CD4-positive, alpha-beta memory T cell (primary cell): ENCODE results near the gene DEDD2. TPM values are rescaled to one million over a fixed set of nuclear protein-coding genes. Genes with fewer than 3 reads are reported as not detected.
A peak's percentile ranks its signal among the peaks of the same experiment; 100 is the strongest.

Experiments used
- CTCF ChIA-PET: fragments of 350-600 bp; sonication (Branson Sonifier 250); formaldehyde crosslinking; loops from one replicate; lab custom pipeline; 2021; ENCODE audit warnings: inconsistent platforms; ENCODE audit not compliant: partially characterized antibody; lab: Charles Lee
- POLR2A ChIA-PET: fragments of 350-600 bp; sonication (Branson Sonifier 250); formaldehyde crosslinking; loops from one replicate; lab custom pipeline; 2021; ENCODE audit not compliant: partially characterized antibody; lab: Charles Lee
- DNase-seq, 5 donors: peaks; one replicate each; pipeline versions ENCODE4 v3.0.0 to v3.0.0-alpha.2; 2020 to 2022; ENCODE audit warnings: mixed read lengths in 1 of 5
- H3K27ac ChIP-seq: one replicate; pipeline ENCODE4 v1.7.0; 2013; ENCODE audit warnings: low read depth, low read length
- H3K27me3 ChIP-seq: 2 replicates; pipeline ENCODE4 v1.7.0; 2013; ENCODE audit warnings: mild to moderate bottlenecking, low read length, moderate library complexity; ENCODE audit not compliant: insufficient read depth
- H3K36me3 ChIP-seq: 2 replicates; pipeline ENCODE4 v1.7.0; 2013; ENCODE audit warnings: mild to moderate bottlenecking, low read length, moderate library complexity; ENCODE audit not compliant: insufficient read depth
- H3K4me1 ChIP-seq: 2 replicates; pipeline ENCODE4 v1.7.0; 2013; ENCODE audit warnings: mild to moderate bottlenecking, low read length, moderate library complexity; ENCODE audit not compliant: insufficient read depth
- H3K4me3 ChIP-seq, 2 donors: one replicate each; pipeline ENCODE4 v1.7.0; 2013; ENCODE audit warnings: low read length in 2 of 2, mild to moderate bottlenecking in 1 of 2
- H3K9me3 ChIP-seq, 2 donors: one replicate each; pipeline ENCODE4 v1.7.0; 2013; ENCODE audit warnings: low read length in 2 of 2, control low read depth in 1 of 2; ENCODE audit not compliant: control insufficient read depth in 1 of 2
- H3K27ac Mint-ChIP-seq, 7 donors: one replicate each; pipeline ENCODE4 v1.8.0; 2020 to 2021; ENCODE audit warnings: mixed read lengths in 7 of 7, mild to moderate bottlenecking in 6 of 7, inconsistent platforms in 3 of 7, moderate library complexity in 3 of 7
- H3K27me3 Mint-ChIP-seq, 2 donors: one replicate each; pipeline ENCODE4 v1.8.0; 2020 to 2021; ENCODE audit warnings: mixed read lengths in 2 of 2
- H3K36me3 Mint-ChIP-seq, 2 donors: one replicate each; pipeline ENCODE4 v1.8.0; 2020 to 2021; ENCODE audit warnings: mixed read lengths in 2 of 2, inconsistent platforms in 1 of 2, mild to moderate bottlenecking in 1 of 2
- H3K4me1 Mint-ChIP-seq, 4 donors: one replicate each; pipeline ENCODE4 v1.8.0; 2020 to 2021; ENCODE audit warnings: mixed read lengths in 4 of 4, mild to moderate bottlenecking in 1 of 4
- H3K4me3 Mint-ChIP-seq, 8 donors: one replicate each; pipeline ENCODE4 v1.8.0; 2020 to 2021; ENCODE audit warnings: mixed read lengths in 8 of 8, mild to moderate bottlenecking in 7 of 8, moderate library complexity in 6 of 8, inconsistent platforms in 3 of 8
- H3K9me3 Mint-ChIP-seq, 8 donors: one replicate each; pipeline ENCODE4 v1.8.0; 2020 to 2021; ENCODE audit warnings: mixed read lengths in 8 of 8, mild to moderate bottlenecking in 5 of 8, inconsistent platforms in 3 of 8, moderate library complexity in 1 of 8
- intact Hi-C: fragments of 100-400 bp; cut with micrococcal nuclease; formaldehyde crosslinking; loops from one replicate; pipeline ENCODE4 v1.15.1; 2023
- polyA plus RNA-seq, 2 donors: library from polyadenylated mRNA; unstranded; fragments of 300-500 nt; fragmentation: Illumina TruSeq; gene quantifications; one replicate each; pipeline ENCODE4 v1.2.3, GENCODE V29; 2021
- total RNA-seq, 2 experiments: library from RNA; stranded (reverse); gene quantifications; one replicate each; pipeline ENCODE4 v1.2.3, GENCODE V29; 2021

The DEDD2 gene
- total and polyA plus RNA-seq, 4 experiments from 2014 or later: 68.4 to 162 (median 106) TPM

DNA sequence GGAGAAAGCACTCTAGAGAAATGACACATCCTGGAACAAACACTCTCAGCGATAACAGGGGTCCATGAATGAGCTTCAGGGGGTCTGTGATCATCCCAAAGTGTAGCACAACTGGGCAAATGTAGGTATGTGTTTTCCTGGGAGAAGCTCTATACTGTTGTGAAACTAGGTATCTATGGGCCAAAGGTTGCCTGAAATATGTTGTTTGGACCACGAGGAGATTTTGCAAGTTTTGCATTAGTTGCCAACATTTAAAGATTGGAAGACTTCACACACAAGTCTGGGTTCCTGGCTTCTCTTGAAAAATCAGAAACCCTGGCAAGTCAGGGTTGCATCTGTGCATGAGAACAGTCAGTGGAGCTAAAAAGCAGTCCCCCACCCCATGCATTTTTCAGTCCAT, 58.6 kb downstream of the DEDD2 start:
- POLR2A ChIA-PET: no interaction called here
- H3K27ac ChIP-seq: no peak overlapping the region
- intact Hi-C loops: no loop called here
- no peaks in the 10 kb centered on the region for H3K36me3 ChIP-seq
- H3K36me3 Mint-ChIP-seq: peaks cover 0 to 3% of the 10 kb centered on the region in 2 donors
- H3K4me1 ChIP-seq: peaks cover 9% of the 10 kb centered on the region
- H3K4me3 Mint-ChIP-seq: no peak overlapping the region
- H3K27me3 Mint-ChIP-seq: no peaks in the 10 kb centered on the region
- peaks cover 0 to 1% (median 0%) of the 10 kb centered on the region in 8 donors for H3K9me3 Mint-ChIP-seq
- peaks cover 11 to 19% (median 15%) of the 10 kb centered on the region in 4 donors for H3K4me1 Mint-ChIP-seq
- no peak for DNase-seq
- H3K27me3 ChIP-seq: no peaks in the 10 kb centered on the region
- H3K4me3 ChIP-seq: no peak overlapping the region
- CTCF ChIA-PET: interaction anchor here (1.0 kb wide), 1 partner anchor 18 kb away, joined by 3 read pairs; no protein-coding TSS in a partner anchor
- H3K27ac Mint-ChIP-seq: no peak overlapping the region
- H3K9me3 ChIP-seq: no peaks in the 10 kb centered on the region

DNA sequence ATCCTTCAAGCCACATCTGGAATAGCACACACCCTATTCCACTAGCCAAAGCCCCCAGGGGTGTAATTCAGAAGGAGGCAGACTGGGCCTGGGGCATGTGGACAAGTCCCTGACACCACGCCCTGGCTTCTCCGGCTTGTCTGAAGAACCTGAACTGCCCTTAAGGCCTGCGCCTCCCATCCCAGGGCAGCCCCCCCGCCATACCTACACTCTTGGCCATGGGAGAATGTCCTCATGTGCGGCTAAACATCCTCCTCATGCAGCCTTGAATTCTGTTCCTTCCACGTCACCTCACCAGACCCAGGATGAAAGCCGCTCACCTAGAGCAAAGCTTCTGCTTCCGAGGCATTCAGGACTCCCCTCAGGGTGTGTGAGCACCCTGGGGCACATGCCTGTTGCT, 60.9 kb downstream of the DEDD2 start:
- no peak overlapping the region for H3K4me3 Mint-ChIP-seq
- Histone ChIP-seq H3K4me1 (peaks cover 9% of the 10 kb centered on the region), H3K36me3 (no peaks in the 10 kb centered on the region), H3K9me3 (no peaks in the 10 kb centered on the region), H3K27ac (no peak overlapping the region), H3K27me3 (no peaks in the 10 kb centered on the region), H3K4me3 (no peak overlapping the region)
- intact Hi-C loops: no loop called here
- CTCF ChIA-PET: interaction anchor here (1.6 kb wide), 1 partner anchor 19 kb away, joined by 3 read pairs; no protein-coding TSS in a partner anchor
- POLR2A ChIA-PET: interaction anchor here (0.7 kb wide), 1 partner anchor 10 kb away, joined by 3 read pairs; no protein-coding TSS in a partner anchor
- peaks cover 11 to 19% (median 16%) of the 10 kb centered on the region in 4 donors for H3K4me1 Mint-ChIP-seq
- peaks cover 0 to 1% (median 0%) of the 10 kb centered on the region in 8 donors for H3K9me3 Mint-ChIP-seq
- H3K27ac Mint-ChIP-seq: peak overlapping the region in 1 of 7 donors; percentile 48
- H3K36me3 Mint-ChIP-seq: peaks cover 0 to 7% of the 10 kb centered on the region in 2 donors
- peaks cover 0 to 2% of the 10 kb centered on the region in 2 donors for H3K27me3 Mint-ChIP-seq
- DNase-seq: no peak

DNA sequence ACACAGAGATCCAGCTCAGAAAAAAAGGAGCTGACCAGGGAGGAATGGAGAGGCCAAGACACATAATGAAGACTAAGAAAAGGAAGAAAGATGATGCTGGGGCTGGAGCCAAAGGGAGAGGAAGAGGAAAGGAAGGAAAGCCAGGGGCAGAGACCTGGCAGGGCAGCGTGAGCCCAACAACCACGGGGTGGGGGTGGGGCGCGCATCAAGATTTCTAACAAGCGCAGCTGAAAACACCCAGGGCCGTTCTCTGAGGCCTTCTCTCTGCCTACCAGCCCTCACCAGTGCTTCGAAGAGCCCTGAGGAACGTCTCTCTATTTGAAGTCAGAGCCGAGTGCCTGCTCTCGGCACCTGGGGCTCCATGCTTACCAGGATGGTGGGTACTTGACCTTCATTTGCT, 61.7 kb downstream of the DEDD2 start:
- Mint-ChIP-seq H3K4me1 (peaks cover 11 to 19% (median 16%) of the 10 kb centered on the region in 4 donors), H3K36me3 (peaks cover 0 to 7% of the 10 kb centered on the region in 2 donors), H3K9me3 (peaks cover 0 to 1% (median 0%) of the 10 kb centered on the region in 8 donors), H3K4me3 (no peak overlapping the region), H3K27ac (peak overlapping the region in 1 of 7 donors; percentile 53), H3K27me3 (peaks cover 0 to 2% of the 10 kb centered on the region in 2 donors)
- Histone ChIP-seq H3K4me1 (peaks cover 9% of the 10 kb centered on the region), H3K36me3 (no peaks in the 10 kb centered on the region), H3K9me3 (no peaks in the 10 kb centered on the region), H3K27ac (no peak overlapping the region), H3K27me3 (no peaks in the 10 kb centered on the region), H3K4me3 (no peak overlapping the region)
- no peak for DNase-seq
- CTCF ChIA-PET: interaction anchor here (1.6 to 1.8 kb wide), 2 partner anchors 18 to 23 kb away, joined by 3 to 4 read pairs; partner anchors contain the start of gene POU2F2
- POLR2A ChIA-PET: no interaction called here
- intact Hi-C loops: no loop called here

DNA sequence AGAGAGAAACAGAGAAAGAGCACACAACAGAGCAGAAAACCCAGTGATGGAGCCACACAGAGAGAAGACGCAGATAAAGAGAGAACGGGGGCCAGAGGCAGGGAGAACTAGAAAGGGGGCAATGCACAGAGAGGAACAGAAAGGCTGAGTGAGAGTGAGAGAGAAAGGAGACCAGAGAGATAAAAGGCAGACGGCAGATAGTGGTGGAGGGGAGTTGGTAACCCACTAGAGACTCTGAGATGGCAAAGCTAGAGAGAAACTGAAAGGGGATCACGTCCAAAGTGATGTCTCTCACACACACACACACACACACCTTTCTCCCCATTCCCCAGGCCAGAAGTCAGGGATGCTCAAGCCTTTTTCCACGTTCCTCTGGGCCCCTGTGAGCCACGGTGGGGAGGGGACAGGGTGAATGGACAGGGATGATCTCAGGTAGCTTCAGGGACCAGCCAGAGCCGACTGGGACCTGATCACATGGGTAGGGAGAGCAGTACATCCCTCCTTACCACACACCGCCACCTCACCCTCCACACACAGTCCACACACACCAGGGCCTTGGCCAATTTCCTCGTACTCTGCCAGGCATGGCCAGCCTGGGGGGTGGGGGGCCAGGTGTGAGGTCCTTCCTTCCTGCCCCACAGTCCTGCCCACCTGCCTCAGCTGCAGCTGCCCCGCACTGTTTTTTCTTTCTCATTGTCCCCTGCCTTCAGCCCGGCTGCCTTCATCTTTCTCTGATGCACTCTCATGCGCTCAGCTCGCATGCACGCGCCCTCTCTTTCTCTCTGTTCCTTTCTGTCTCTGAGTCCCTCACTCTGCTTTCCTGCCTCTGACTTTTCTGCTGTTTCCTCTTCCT, 62.8 kb downstream of the DEDD2 start:
- CTCF ChIA-PET: interaction anchor here (1.6 to 1.8 kb wide), 2 partner anchors 17 to 22 kb away, joined by 3 to 4 read pairs; partner anchors contain the start of gene POU2F2
- H3K27me3 Mint-ChIP-seq: peaks cover 0 to 2% of the 10 kb centered on the region in 2 donors
- Histone ChIP-seq H3K36me3 (no peaks in the 10 kb centered on the region), H3K4me1 (peaks cover 9% of the 10 kb centered on the region), H3K27ac (no peak overlapping the region), H3K27me3 (no peaks in the 10 kb centered on the region), H3K9me3 (no peaks in the 10 kb centered on the region), H3K4me3 (no peak overlapping the region)
- H3K9me3 Mint-ChIP-seq: peaks cover 0 to 3% (median 0%) of the 10 kb centered on the region in 8 donors
- H3K27ac Mint-ChIP-seq: peak overlapping the region in 6 of 7 donors; percentile 4 to 80 (median 58)
- POLR2A ChIA-PET: interaction anchor here (1.1 kb wide), 1 partner anchor 11 kb away, joined by 3 read pairs; no protein-coding TSS in a partner anchor
- peak overlapping the region in 5 of 8 donors; percentile 22 to 80 (median 49) for H3K4me3 Mint-ChIP-seq
- intact Hi-C loops: no loop called here
- no peak for DNase-seq
- H3K4me1 Mint-ChIP-seq: peaks cover 11 to 19% (median 16%) of the 10 kb centered on the region in 4 donors
- H3K36me3 Mint-ChIP-seq: peaks cover 0 to 7% of the 10 kb centered on the region in 2 donors

DNA sequence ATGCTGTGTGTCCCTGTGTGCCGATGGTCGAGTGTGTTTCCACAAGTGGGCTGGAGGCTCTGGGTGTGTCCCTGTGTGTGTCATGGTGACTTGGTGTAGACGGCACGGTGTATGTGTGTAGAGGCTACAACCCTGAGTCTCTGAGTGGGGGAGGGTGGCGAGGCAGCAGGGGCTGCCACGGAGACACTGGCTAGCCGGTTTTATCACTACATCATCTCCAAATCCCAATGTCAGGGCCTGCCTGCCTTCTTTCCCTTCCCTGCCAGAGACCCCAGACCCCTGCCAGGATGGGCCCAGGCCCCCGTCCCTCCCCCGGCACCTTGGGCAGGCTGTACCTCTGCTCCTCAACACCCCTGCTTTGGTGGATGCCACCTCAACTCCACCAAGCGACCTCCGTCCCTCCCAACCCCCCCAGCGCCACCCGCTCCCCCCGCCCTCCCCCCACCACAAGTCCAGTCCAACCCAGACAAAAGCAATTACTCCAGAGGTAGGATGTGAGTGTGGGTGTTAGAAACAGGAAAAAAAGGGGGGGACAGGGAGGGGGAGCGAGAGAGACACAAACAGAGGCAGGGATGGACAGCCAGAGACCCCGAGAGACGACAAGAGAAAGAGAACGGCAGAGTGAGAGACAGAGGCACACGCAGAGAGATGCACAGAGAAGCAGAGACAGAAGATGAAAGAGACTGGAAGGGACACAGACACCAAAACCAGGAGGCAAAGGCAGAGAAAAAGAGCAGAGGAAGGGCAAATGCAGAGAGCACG, 63.6 kb downstream of the DEDD2 start:
- H3K9me3 ChIP-seq: no peaks in the 10 kb centered on the region
- DNase-seq: no peak
- H3K27me3 Mint-ChIP-seq: peaks cover 0 to 4% of the 10 kb centered on the region in 2 donors
- ChIA-PET POLR2A (interaction anchor here (1.1 kb wide), 1 partner anchor 10 kb away, joined by 3 read pairs; no protein-coding TSS in a partner anchor), CTCF (interaction anchor here (1.8 kb wide), 1 partner anchor 21 kb away, joined by 4 read pairs; the partner anchor contains the start of gene POU2F2)
- H3K36me3 Mint-ChIP-seq: peaks cover 0 to 7% of the 10 kb centered on the region in 2 donors
- peak overlapping the region in 2 of 7 donors; percentile 20 to 80 for H3K27ac Mint-ChIP-seq
- peaks cover 16 to 27% (median 23%) of the 10 kb centered on the region in 4 donors for H3K4me1 Mint-ChIP-seq
- intact Hi-C loops: no loop called here
- no peaks in the 10 kb centered on the region for H3K27me3 ChIP-seq
- no peak overlapping the region for H3K4me3 ChIP-seq
- peak overlapping the region in 2 of 8 donors; percentile 22 to 57 for H3K4me3 Mint-ChIP-seq
- H3K27ac ChIP-seq: no peak overlapping the region
- H3K4me1 ChIP-seq: peaks cover 14% of the 10 kb centered on the region
- no peaks in the 10 kb centered on the region for H3K36me3 ChIP-seq
- H3K9me3 Mint-ChIP-seq: peaks cover 0 to 3% (median 0%) of the 10 kb centered on the region in 8 donors

DNA sequence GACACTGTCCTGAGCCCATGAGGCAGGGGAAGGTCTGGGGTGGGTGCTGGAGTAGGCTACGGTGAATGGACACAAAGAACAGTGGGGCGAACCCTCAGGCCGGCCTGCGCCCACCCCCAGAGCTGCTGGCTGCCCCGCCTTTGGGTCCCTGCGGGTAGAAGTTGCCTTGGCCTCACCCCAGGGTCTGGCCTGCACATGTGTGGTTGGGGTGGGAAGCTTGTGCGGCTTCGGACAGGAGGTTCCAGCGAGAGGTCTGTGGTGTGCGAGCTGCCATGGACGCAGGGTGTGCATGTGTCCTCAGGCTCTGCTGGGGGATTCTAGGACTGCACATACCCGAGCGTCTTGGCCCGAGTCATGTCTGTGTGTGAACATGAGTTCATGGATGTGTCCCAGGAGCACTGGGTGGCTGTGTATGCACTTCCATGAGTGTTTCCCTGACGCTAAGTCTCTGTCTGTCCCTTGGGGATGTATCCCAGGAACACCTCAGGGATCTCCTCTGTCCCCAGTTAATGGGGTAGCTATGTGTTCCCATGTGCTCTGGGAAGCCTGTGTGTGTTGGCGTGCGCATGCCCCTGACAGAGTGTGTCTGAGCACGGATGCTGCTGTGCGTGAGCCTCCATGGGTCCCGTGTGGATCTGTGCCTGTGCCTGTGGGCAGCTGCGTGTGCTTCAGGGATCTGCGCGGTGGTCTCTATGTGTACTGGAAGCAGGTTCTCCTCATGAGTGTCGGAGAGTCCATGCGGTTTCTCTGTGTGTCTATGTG, 64.4 kb downstream of the DEDD2 start:
- ChIA-PET POLR2A (interaction anchor here (1.3 kb wide), 1 partner anchor 13 kb away, joined by 4 read pairs; no protein-coding TSS in a partner anchor), CTCF (no interaction called here)
- intact Hi-C loops: no loop called here
- Mint-ChIP-seq H3K9me3 (peaks cover 0 to 3% (median 0%) of the 10 kb centered on the region in 8 donors), H3K27me3 (peaks cover 0 to 4% of the 10 kb centered on the region in 2 donors), H3K36me3 (peaks cover 0 to 7% of the 10 kb centered on the region in 2 donors), H3K27ac (no peak overlapping the region), H3K4me1 (peaks cover 22 to 34% (median 30%) of the 10 kb centered on the region in 4 donors), H3K4me3 (peak overlapping the region in 1 of 8 donors; percentile 8)
- Histone ChIP-seq H3K9me3 (no peaks in the 10 kb centered on the region), H3K27ac (no peak overlapping the region), H3K27me3 (no peaks in the 10 kb centered on the region), H3K4me1 (peaks cover 21% of the 10 kb centered on the region), H3K36me3 (no peaks in the 10 kb centered on the region), H3K4me3 (no peak overlapping the region)
- DNase-seq: no peak
